Fibroblast of peridontal ligament (primary cell): ENCODE measurements around the gene DIPK1A.

Source experiments
- DNase-seq: peaks from one replicate; pipeline ENCODE4 v3.0.0-alpha.2; 2010; ENCODE audit errors: extremely low read depth

Gene DIPK1A

GRCh38 chr1:92877792-92878191, 83.5 kb downstream of the DIPK1A start:
- DNase-seq: peak; percentile 50

DNA sequence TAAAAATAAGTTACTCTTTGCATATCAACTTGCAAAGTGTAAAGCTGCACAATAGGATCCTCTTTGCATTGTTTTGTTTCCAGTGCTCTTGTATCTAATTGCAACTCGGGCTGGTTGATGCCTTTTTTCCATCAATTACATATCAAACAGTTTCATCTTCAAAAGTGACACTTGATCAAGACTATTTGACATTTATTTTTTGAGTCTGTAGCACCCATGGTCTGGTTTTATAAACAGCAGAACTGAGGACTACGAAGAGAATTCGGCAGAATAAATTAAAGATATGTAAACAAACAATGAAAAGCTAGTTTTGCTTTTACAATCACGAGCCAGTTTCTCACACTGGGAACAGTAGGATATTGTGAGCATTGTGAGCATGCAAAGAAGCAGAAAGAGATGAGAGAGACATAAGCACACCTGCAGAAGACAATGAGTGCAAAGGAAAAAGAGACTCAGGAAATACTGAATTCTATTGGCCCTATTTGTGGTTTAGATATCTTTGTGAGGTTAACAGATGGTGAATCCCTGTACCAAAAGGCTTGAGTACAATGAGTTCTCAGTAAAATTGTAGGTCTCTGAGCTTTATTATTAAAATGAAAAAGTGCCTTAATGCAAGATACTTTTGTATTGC, 84.1 kb downstream of the DIPK1A start:
- peak; percentile 19 for DNase-seq

GRCh38 chr1:92876351-92876750, 84.9 kb downstream of the DIPK1A start:
- no peak for DNase-seq

DNA sequence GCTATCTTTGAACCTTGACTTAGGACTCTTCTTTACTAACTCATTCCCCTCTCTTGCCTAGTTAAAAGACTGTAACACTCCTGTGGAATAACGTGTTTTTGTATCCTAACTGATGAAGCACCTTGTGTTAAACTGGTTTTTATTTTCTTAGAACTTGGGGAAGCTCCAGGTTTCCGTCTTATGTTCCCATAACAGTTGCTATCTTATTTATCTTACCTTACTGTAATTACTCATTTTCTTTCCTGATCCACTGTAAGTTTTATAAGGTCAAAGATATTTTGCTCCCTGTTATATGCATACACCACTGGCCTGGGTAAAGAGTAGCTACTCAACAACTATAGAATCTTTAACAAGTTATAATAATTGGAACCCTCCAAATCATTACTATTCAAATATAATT, 86.3 kb downstream of the DIPK1A start:
- DNase-seq: no peak

DNA sequence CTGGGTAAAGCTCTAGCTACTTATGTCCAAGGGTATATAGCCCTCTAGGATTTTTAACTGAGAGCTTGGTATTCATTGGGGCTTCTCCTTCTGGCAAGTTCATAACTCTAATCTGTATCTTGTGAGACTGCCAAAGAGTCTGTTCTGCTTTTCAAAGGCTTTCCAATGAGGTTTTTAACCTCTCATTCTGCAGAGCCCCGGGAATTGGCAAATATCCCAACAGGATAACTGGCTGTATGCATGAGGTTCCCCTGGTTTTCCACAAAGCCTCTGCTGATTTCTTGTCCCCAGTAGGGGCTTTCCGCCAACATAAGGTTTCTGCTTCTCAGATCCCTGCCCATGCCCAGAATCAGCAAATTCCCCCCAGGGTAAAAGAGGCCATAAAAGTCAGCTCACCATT, 88.5 kb downstream of the DIPK1A start:
- DNase-seq: no peak

GRCh38 chr1:92870591-92870990, 90.7 kb downstream of the DIPK1A start:
- no peak for DNase-seq

DNA sequence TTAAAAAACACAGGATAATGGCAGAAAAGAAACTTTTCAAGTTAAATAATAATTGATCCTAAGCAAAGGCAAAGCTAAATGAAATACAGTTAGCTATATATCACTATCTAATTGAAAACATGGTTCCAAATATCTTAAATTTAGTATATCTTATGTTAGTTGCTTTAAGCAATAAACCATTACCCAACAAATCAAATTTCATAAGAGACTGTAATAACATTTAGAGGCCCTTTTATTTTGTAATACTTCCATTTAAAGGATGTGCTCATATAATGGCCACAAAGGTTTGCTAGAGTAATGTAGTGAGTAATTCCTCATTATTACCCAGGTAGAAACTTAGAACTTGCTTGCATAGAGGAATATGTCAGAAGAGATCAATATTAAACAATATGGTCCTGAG, 97.1 kb downstream of the DIPK1A start:
- no peak for DNase-seq

- no peak for DNase-seq
Measured at GRCh38 chr1:92862605-92863004, 98.7 kb downstream of the DIPK1A start.

GRCh38 chr1:92859400-92860039, 101.7 kb downstream of the DIPK1A start:
- no peak for DNase-seq

DNA sequence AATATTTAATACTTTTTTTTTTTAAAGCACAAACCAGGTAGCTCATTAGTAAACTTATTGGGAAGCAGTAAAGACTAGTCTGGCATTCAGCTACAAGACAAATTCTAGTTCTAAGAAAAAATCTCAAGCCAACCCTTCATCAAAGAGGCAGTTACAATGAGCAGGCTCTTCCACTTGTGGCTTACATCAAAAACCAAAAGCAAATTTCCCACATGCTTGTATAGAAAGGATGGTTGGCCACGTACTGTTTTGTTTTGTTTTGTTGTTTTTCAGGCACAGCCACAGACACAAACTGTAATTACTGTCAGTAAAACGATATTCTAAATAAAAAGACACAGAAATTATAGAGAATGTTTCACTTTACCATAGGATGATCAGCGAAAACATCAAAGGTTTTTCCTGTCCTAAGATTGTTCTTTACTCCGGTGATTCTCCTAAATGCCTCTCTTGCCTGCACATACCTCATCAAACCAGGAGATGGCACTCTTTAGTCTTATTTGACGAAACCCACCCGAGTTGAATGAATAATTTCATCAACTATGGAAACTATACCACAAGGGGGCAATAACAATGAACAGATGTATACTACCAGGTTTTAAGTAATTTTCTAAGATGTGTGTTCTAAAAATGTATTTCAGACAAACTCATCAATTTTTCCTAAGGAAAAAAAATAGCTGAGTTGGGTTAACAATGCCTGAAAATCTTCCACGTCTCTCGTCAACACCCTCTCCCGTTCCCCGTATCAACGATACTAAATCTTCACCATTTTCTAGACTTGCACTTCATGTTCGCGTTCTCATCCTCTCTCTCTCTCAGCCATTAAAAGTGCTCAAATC, 102.5 kb downstream of the DIPK1A start:
- DNase-seq: peak; percentile 95

DNA sequence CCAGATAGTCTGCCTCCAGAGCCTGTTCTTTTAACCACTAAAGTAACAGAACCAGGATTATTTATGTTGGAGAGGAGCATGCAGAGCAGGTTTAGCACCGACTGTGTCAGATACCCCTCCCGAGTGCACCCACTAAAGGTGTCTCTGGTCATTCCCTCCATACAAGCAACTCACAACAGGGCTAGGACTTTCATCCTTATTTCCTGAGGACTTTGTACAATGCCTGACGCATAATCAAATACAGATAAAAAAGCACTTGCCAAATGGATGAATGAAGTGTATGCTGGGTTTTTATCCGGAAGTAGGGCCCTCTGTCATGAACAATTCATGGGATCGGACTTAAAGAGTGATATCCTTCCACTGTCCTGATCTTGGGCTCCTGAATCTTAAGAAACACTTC, 103.4 kb downstream of the DIPK1A start:
- DNase-seq: no peak

DNA sequence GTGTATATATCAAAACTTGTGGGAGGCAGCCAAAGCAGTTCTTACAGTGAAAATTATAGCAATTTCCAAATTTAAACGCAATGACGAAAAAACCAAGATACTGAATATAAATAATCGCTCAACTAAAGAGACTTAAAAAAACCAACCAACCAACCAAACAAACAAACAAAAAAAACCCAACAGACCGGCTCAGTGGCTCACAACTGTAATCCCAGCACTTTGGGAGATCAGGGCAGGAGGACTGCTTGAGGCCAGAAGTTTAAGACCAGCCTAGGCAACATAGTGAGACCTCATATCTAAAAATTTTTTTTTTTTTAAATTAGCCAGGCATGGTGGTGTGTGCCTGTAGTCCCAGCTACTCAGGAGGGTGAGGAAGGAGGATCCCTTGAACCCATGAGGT, 106.0 kb downstream of the DIPK1A start:
- no peak for DNase-seq

- DNase-seq: no peak
Measured at GRCh38 chr1:92854101-92854785, 107.0 kb downstream of the DIPK1A start.

DNA sequence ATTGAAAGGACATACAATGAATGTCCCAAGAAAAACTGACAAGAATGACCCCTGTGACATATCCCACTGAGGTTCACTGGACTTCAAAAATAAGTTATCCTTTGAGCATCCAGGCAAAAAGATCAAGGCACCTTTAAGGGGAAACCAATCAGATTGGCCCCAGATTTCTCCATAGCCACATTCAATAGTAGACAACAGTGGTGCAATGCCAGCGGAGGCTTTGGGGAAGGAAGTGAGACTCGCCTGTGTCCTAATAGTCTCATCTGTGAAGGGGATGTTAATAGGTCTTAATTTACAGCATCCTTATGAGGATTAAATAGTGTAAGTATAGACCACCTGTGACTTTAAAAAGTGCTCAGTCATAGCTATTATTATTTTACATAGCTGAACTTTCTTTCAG, 108.0 kb downstream of the DIPK1A start:
- no peak for DNase-seq

DNA sequence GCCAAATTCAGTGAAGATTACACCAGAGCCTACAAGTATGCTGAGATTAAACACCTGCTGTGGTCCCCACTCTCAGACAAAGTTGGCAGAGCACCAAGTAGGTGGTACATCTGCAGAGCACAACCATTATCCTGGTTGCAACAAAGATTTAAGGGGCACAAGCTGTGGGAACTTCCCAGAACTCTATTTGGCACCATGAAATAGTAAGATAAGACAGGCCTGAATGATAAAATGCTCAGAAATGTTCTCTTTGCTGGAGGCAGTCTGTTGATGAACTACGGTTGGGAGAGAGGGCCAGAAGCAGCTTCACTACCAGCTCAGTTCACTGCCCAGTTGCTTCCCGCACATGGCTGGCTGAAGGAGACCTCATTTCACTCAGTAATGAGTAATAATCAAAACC, 109.5 kb downstream of the DIPK1A start:
- no peak for DNase-seq

DNA sequence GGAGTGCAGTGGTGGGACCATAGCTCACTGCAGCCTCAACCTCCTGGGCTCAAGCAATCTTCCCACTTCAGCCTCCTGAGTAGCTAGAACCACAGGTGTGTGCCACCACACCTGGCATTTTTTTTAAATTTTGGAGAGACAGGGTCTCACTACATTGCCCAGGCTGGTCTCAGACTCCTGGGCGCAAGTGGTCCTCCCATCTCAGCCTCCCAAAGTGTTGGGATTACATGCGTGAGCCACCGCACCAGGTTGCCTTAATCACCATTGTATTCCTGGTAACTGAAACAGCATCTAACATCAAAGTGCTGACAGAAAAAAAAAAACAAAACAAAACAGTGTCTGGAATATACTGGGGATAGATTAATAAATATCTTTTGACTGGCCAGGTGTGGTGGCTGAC, 111.2 kb downstream of the DIPK1A start:
- DNase-seq: no peak

GRCh38 chr1:92848201-92848600, 113.1 kb downstream of the DIPK1A start:
- no peak for DNase-seq

GRCh38 chr1:92845908-92846307, 115.4 kb downstream of the DIPK1A start:
- DNase-seq: no peak

- no peak for DNase-seq
Measured at GRCh38 chr1:92844439-92844838, 116.8 kb downstream of the DIPK1A start.

DNA sequence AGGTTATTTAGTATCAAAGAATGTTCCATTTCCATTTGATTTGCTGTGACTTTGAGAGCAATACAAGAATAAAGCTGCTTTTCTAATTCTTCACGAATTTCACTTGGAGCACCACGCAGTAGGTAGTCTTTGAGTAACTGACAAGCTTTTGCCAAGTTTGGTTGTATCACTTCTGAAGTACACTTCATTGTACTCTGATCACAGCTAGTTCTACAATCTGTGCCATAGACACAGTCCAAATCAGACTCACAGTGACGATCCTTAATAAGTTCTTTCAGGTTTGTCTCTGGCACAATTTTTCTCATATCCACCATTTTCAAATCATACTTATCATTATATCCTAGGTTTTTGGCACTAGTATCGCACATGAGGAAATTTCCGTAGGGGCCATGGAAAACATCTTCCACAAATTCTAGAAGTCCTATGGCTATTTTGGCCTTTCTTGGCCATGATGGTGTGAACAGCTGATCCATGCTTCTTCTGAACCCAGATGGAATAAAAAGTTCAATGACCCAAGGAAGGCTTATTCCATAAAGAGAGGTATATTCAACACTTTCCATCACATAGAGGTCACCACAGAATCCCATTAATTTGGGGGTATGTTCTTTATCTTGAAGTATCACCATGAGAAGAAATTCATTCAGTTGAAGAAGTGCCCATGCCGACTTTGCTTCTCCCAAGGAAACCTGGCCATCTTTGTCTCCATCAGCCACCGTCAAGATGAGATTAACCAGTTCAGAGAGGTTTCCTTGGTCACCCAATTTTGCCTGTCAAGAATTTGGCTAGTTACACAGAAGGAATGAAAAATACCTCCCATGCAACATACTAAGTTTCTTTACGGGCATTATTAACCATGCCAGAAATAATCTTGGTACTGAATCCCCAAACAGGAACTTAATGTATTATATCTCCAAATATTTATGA, 117.6 kb downstream of the DIPK1A start:
- DNase-seq: no peak

- DNase-seq: no peak
Measured at GRCh38 chr1:92843046-92843423, 118.2 kb downstream of the DIPK1A start.
